Measurements from ENCODE around the gene NAXD. TPM values are rescaled to one million over a fixed set of nuclear protein-coding genes. Genes with fewer than 3 reads are reported as not detected.

NAXD gene
- total RNA-seq, 1 experiment from 2014 or later, result 32.1 TPM

- peaks cover 0 to 13% of the 10 kb centered on the region in 2 experiments; a peak in 1 of 4 replicates for H3K4me1 ChIP-seq (ENCODE audit: control insufficient read depth in 1 of 2, insufficient read depth in 2 of 2, low read length in 2 of 2)
- ATAC-seq (0 out of 2 replicates have a peak, but pooled peaks have one; percentile 21), DNase-seq (ENCODE audit: low read depth, low spot score) (no peak)
- H2AFZ ChIP-seq (ENCODE audit: low read depth, low read length, poor library complexity, severe bottlenecking), result no peak overlapping the region
- TF ChIP-seq ZNF274 (IDR thresholded peaks at IDR 0.05; ENCODE audit: low read depth, low read length) (no peak), EZH2phosphoT487 (IDR thresholded peaks at IDR 0.05; ENCODE audit: borderline replicate concordance) (no peak), SRF (IDR thresholded peaks at IDR 0.05; ENCODE audit: low read depth) (no peak)
- ChIA-PET POLR2A (no interaction called here), CTCF (no interaction called here), RAD21 (ENCODE audit: low non-redundant PET in 1 of 2, low total read pairs in 2 of 2, uncharacterized antibody in 2 of 2, unreplicated experiment in 2 of 2) (no interaction called here)
- peaks cover 20 to 36% of the 10 kb centered on the region in 2 experiments; a peak in 3 of 4 replicates for H3K36me3 ChIP-seq (ENCODE audit: control insufficient read depth in 1 of 2, insufficient read depth in 2 of 2, low read length in 2 of 2)
- H3K4me2 ChIP-seq (ENCODE audit: low read length), result no peak overlapping the region
- intact Hi-C loops (cut with micrococcal nuclease), result no loop called here
- H3K79me2 ChIP-seq (ENCODE audit: insufficient read depth, low read length), result peaks cover 26% of the 10 kb centered on the region
- no peaks in the 10 kb centered on the region for H3K27me3 ChIP-seq (ENCODE audit: insufficient read depth, low read length)
- no peaks in the 10 kb centered on the region for H4K20me1 ChIP-seq (ENCODE audit: insufficient read depth)
- no peaks in the 10 kb centered on the region for H3K9me2 ChIP-seq (ENCODE audit: insufficient read depth)
- no peak overlapping the region for H3K9ac ChIP-seq (ENCODE audit: low read length)
- BruUV-seq (replicated peaks), result no TSS peak
- no peaks in the 10 kb centered on the region for H3K9me3 ChIP-seq (ENCODE audit: control insufficient read depth in 1 of 2, insufficient read depth in 1 of 2, low read depth in 1 of 2, low read length in 2 of 2)
- no peak overlapping the region for H3K27ac ChIP-seq (ENCODE audit: low read depth, low read length)
- no peak overlapping the region for H3K4me3 ChIP-seq (replicated peaks in 1 of 2; ENCODE audit: low read depth in 1 of 2, low read length in 2 of 2)
Measured at GRCh38 chr13:110636701-110637201, 21.4 kb downstream of the NAXD start.

GRCh38 chr13:110637275-110637674 lies 21.9 kb downstream of the NAXD start:
- H3K9ac ChIP-seq (ENCODE audit: low read length), result no peak overlapping the region
- no peak overlapping the region for H3K27ac ChIP-seq (ENCODE audit: low read depth, low read length)
- intact Hi-C loops (cut with micrococcal nuclease), result no loop called here
- no peaks in the 10 kb centered on the region for H3K27me3 ChIP-seq (ENCODE audit: insufficient read depth, low read length)
- H3K9me3 ChIP-seq (ENCODE audit: control insufficient read depth in 1 of 2, insufficient read depth in 1 of 2, low read depth in 1 of 2, low read length in 2 of 2), result no peaks in the 10 kb centered on the region
- BruUV-seq (replicated peaks), result no TSS peak
- RAD21 ChIA-PET (ENCODE audit: low non-redundant PET in 1 of 2, low total read pairs in 2 of 2, uncharacterized antibody in 2 of 2, unreplicated experiment in 2 of 2), result no interaction called here
- TF ChIP-seq ATF3 (IDR thresholded peaks at IDR 0.05) (no peak), POLR2AphosphoS5 (IDR thresholded peaks at IDR 0.05; ENCODE audit: low read depth, low read length) (no peak), ELF1 (IDR thresholded peaks at IDR 0.05; ENCODE audit: borderline replicate concordance, low read depth) (no peak), JUND (IDR thresholded peaks at IDR 0.05) (no peak), SIN3A (IDR thresholded peaks at IDR 0.05; ENCODE audit: low read depth) (no peak), CBX3 (IDR thresholded peaks at IDR 0.05; ENCODE audit: low read depth) (no peak)
- TF ChIP-seq, protein P1, sequence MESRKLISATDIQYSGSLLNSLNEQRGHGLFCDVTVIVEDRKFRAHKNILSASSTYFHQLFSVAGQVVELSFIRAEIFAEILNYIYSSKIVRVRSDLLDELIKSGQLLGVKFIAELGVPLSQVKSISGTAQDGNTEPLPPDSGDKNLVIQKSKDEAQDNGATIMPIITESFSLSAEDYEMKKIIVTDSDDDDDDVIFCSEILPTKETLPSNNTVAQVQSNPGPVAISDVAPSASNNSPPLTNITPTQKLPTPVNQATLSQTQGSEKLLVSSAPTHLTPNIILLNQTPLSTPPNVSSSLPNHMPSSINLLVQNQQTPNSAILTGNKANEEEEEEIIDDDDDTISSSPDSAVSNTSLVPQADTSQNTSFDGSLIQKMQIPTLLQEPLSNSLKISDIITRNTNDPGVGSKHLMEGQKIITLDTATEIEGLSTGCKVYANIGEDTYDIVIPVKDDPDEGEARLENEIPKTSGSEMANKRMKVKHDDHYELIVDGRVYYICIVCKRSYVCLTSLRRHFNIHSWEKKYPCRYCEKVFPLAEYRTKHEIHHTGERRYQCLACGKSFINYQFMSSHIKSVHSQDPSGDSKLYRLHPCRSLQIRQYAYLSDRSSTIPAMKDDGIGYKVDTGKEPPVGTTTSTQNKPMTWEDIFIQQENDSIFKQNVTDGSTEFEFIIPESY (IDR thresholded peaks at IDR 0.05; ENCODE audit: extremely low read depth, insufficient replicate concordance, low read length), result no peak
- H2AFZ ChIP-seq (ENCODE audit: low read depth, low read length, poor library complexity, severe bottlenecking), result no peak overlapping the region
- H3K4me1 ChIP-seq (ENCODE audit: control insufficient read depth in 1 of 2, insufficient read depth in 2 of 2, low read length in 2 of 2), result peaks cover 0 to 13% of the 10 kb centered on the region in 2 experiments; a peak in 1 of 4 replicates
- H3K4me2 ChIP-seq (ENCODE audit: low read length), result no peak overlapping the region
- peaks cover 20 to 36% of the 10 kb centered on the region in 2 experiments; a peak in 3 of 4 replicates for H3K36me3 ChIP-seq (ENCODE audit: control insufficient read depth in 1 of 2, insufficient read depth in 2 of 2, low read length in 2 of 2)
- CTCF ChIA-PET, result no interaction called here
- peaks cover 23% of the 10 kb centered on the region for H3K79me2 ChIP-seq (ENCODE audit: insufficient read depth, low read length)
- H3K9me2 ChIP-seq (ENCODE audit: insufficient read depth), result no peaks in the 10 kb centered on the region
- no peak for ATAC-seq
- H4K20me1 ChIP-seq (ENCODE audit: insufficient read depth), result no peaks in the 10 kb centered on the region
- no peak for DNase-seq (ENCODE audit: low read depth, low spot score)
- H3K4me3 ChIP-seq (replicated peaks in 1 of 2; ENCODE audit: low read depth in 1 of 2, low read length in 2 of 2), result no peak overlapping the region
- POLR2A ChIA-PET, result no interaction called here

Measured in HCT116 (cell line).